ENCODE data around the gene TBX19.

DNA sequence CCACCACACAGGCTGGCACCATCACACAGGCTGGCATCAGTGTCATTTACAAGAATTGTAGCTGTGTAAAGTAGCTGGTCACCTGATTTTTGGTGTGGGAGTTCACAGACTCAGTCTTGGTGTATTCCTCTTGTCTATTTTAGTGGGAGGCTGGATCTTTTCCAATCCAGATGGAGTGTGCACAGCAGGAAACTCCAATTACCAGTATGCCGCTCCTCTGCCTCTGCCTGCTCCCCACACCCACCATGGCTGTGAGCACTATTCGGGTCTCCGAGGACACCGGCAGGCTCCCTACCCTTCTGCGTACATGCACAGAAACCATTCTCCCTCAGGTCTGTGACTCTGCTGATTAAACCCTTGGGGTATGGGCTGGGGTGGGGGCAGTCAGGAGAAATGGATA is 24.2 kb downstream of the TBX19 start:
- TF ChIP-seq, protein P1, sequence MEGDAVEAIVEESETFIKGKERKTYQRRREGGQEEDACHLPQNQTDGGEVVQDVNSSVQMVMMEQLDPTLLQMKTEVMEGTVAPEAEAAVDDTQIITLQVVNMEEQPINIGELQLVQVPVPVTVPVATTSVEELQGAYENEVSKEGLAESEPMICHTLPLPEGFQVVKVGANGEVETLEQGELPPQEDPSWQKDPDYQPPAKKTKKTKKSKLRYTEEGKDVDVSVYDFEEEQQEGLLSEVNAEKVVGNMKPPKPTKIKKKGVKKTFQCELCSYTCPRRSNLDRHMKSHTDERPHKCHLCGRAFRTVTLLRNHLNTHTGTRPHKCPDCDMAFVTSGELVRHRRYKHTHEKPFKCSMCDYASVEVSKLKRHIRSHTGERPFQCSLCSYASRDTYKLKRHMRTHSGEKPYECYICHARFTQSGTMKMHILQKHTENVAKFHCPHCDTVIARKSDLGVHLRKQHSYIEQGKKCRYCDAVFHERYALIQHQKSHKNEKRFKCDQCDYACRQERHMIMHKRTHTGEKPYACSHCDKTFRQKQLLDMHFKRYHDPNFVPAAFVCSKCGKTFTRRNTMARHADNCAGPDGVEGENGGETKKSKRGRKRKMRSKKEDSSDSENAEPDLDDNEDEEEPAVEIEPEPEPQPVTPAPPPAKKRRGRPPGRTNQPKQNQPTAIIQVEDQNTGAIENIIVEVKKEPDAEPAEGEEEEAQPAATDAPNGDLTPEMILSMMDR (IDR thresholded peaks at IDR 0.05): no peak
- TF ChIP-seq EP300 (IDR thresholded peaks at IDR 0.05; ENCODE audit: low read depth) (no peak), POLR2A (IDR thresholded peaks at IDR 0.05) (no peak), POLR2AphosphoS5 (IDR thresholded peaks at IDR 0.05) (no peak)

All from transverse colon (tissue), 4 donors.